HepG2 (cell line): ENCODE data around the gene ITPK1. TPM values are rescaled to one million over a fixed set of nuclear protein-coding genes. Genes with fewer than 3 reads are reported as not detected.
A peak's percentile ranks its signal among the peaks of the same experiment; 100 is the strongest.

Experiments used
- ASH2L ChIP-seq: fragments of 300-600, 200-600 bp; sonication (generic); IDR thresholded peaks from 2 replicates; pipeline ENCODE4 v1.7.0; 2017; ENCODE audit warnings: low read depth, mild to moderate bottlenecking, moderate library complexity, mixed read lengths, low read length; ENCODE audit not compliant: insufficient read length
- ATF2 ChIP-seq: sonication (generic); formaldehyde crosslinking; IDR thresholded peaks from 2 replicates; pipeline ENCODE4 v1.4.0; 2020; ENCODE audit warnings: missing genetic modification reagents
- DRAP1 ChIP-seq: IDR thresholded peaks from 2 replicates; pipeline ENCODE4 v1.6.1; 2016; ENCODE audit warnings: missing genetic modification reagents, missing compliant biosample characterization
- GPBP1L1 ChIP-seq: sonication (generic); formaldehyde crosslinking; IDR thresholded peaks from 2 replicates; pipeline ENCODE4 v1.5.0; 2020; ENCODE audit warnings: mild to moderate bottlenecking, missing genetic modification reagents
- HOXA7 ChIP-seq: sonication (generic); formaldehyde crosslinking; IDR thresholded peaks from 2 replicates; pipeline ENCODE4 v1.8.1; 2022; ENCODE audit warnings: mild to moderate bottlenecking, missing genetic modification reagents, moderate library complexity
- ISX ChIP-seq: sonication (generic); formaldehyde crosslinking; conservative IDR thresholded peaks from 2 replicates; pipeline ENCODE4 v1.5.0; 2020; ENCODE audit warnings: missing genetic modification reagents
- KAT8 ChIP-seq: IDR thresholded peaks from 2 replicates; pipeline ENCODE4 v1.6.1; 2016; ENCODE audit warnings: missing genetic modification reagents, missing compliant biosample characterization
- MED1 ChIP-seq: sonication (generic); formaldehyde crosslinking; IDR thresholded peaks from 2 replicates; pipeline ENCODE4 v1.4.0; 2020; ENCODE audit warnings: missing genetic modification reagents
- PAWR ChIP-seq: sonication (generic); formaldehyde crosslinking; IDR thresholded peaks from 2 replicates; pipeline ENCODE4 v1.4.0; 2020; ENCODE audit warnings: missing genetic modification reagents, mild to moderate bottlenecking, borderline replicate concordance
- PLSCR1 ChIP-seq: sonication (generic); formaldehyde crosslinking; IDR thresholded peaks from 2 replicates; pipeline ENCODE4 v1.5.0; 2020; ENCODE audit warnings: missing genetic modification reagents, mild to moderate bottlenecking, borderline replicate concordance
- TAF1 ChIP-seq: sonication (generic); formaldehyde crosslinking; IDR thresholded peaks from 2 replicates; pipeline ENCODE4 v1.4.0; 2020; ENCODE audit warnings: missing genetic modification reagents
- TEAD2 ChIP-seq: sonication (generic); formaldehyde crosslinking; IDR thresholded peaks from 2 replicates; pipeline ENCODE4 v1.9.0; 2021; ENCODE audit warnings: missing genetic modification reagents
- ZBTB21 ChIP-seq: sonication (generic); formaldehyde crosslinking; IDR thresholded peaks from 2 replicates; pipeline ENCODE4 v1.4.0; 2020; ENCODE audit warnings: missing genetic modification reagents
- ZBTB25 ChIP-seq: IDR thresholded peaks from 2 replicates; pipeline ENCODE4 v1.6.1; 2018; ENCODE audit warnings: missing genetic modification reagents
- ZNF232 ChIP-seq: sonication (generic); formaldehyde crosslinking; IDR thresholded peaks from 2 replicates; pipeline ENCODE4 v1.4.0; 2020; ENCODE audit warnings: missing genetic modification reagents, borderline replicate concordance
- ZNF468 ChIP-seq: sonication (generic); formaldehyde crosslinking; IDR thresholded peaks from 2 replicates; pipeline ENCODE4 v1.8.0; 2022; ENCODE audit warnings: mild to moderate bottlenecking, moderate library complexity, missing genetic modification reagents
- ZNF724P ChIP-seq: sonication (generic); formaldehyde crosslinking; IDR thresholded peaks from 2 replicates; pipeline ENCODE4 v1.8.0; 2022; ENCODE audit warnings: missing genetic modification reagents, borderline replicate concordance
- ZNF737 ChIP-seq: sonication (generic); formaldehyde crosslinking; IDR thresholded peaks from 2 replicates; pipeline ENCODE4 v1.5.0; 2020; ENCODE audit warnings: missing genetic modification reagents, mild to moderate bottlenecking, borderline replicate concordance
- ZNF770 ChIP-seq: sonication (generic); formaldehyde crosslinking; IDR thresholded peaks from 2 replicates; pipeline ENCODE4 v1.5.0; 2020; ENCODE audit warnings: mild to moderate bottlenecking, missing genetic modification reagents
- ZNF792 ChIP-seq: IDR thresholded peaks from 2 replicates; pipeline ENCODE4 v1.6.1; 2016
- polyA plus RNA-seq, 8 experiments: library from polyadenylated mRNA; depleted of rRNA in 3 of 8; stranded (reverse) in 7 of 8; unstranded in 1 of 8; fragments of >200 nt; fragmentation: Illumina TruSeq in 4 of 8; extraction: Trizol in 4 of 8; gene quantifications; 2 replicates each; pipeline versions ENCODE4 v1.2.1 to v1.2.3, GENCODE V29; 2011 to 2016; ENCODE audit warnings: low read depth in 4 of 8, missing spikeins in 1 of 8, mixed read lengths in 1 of 8; ENCODE audit not compliant: insufficient read depth in 1 of 8
- total RNA-seq, 5 experiments: library from RNA; depleted of rRNA; stranded (reverse); fragments of >200 nt; fragmentation: Illumina TruSeq; extraction: Trizol; gene quantifications; 2 replicates each; pipeline ENCODE4 v1.2.3, GENCODE V29; 2016; ENCODE audit warnings: low read depth in 1 of 5

ITPK1 gene
- total and polyA plus RNA-seq, 2 of the 13 experiments (the other 11 are each of a cell fraction or from before 2014, with no cell fraction given): 20.5 to 47.5 TPM

- TF ChIP-seq ASH2L (peak; percentile 48), ZNF468 (CRISPR knock-in tag) (no peak), ZNF737 (CRISPR knock-in tag) (no peak), PLSCR1 (CRISPR knock-in tag) (no peak), ZNF792 (CRISPR knock-in tag) (no peak), ZBTB25 (CRISPR knock-in tag) (no peak), ZNF724P (no peak), PAWR (no peak), TAF1 (CRISPR knock-in tag) (no peak), HOXA7 (CRISPR knock-in tag) (no peak), ISX (CRISPR knock-in tag) (no peak), DRAP1 (no peak), ATF2 (CRISPR knock-in tag) (no peak), GPBP1L1 (CRISPR knock-in tag) (no peak), ZNF232 (CRISPR knock-in tag) (no peak; the same call in 1 of the 2 replicates), KAT8 (CRISPR knock-in tag) (no peak), TEAD2 (no peak), MED1 (CRISPR knock-in tag) (no peak), ZBTB21 (CRISPR knock-in tag) (no peak), ZNF770 (CRISPR knock-in tag) (peak; percentile 19; the same call in 1 of the 2 replicates)
These were observed 2.6 kb downstream of the ITPK1 start (continued) for GRCh38 chr14:93112891-93113677.
